ENCODE measurements around the gene DOK4.

- TF ChIP-seq POLR2A (IDR thresholded peaks at IDR 0.05; ENCODE audit: low read length) (no peak), GATA1 (IDR thresholded peaks at IDR 0.05; ENCODE audit: low read depth, low read length) (no peak)
These were observed 1.7 kb downstream of the DOK4 start for GRCh38 chr16:57484515-57485005.
